Osteocyte (in vitro differentiated cells): Measurements from ENCODE around the gene CAMK2D. TPM values are rescaled to one million over a fixed set of nuclear protein-coding genes. Genes with fewer than 3 reads are reported as not detected.

Experiments
- DNase-seq: peaks from one replicate; pipeline ENCODE4 v3.0.0; 2021; ENCODE audit warnings: mixed read lengths; ENCODE audit not compliant: unreplicated experiment; ENCODE audit errors: extremely low spot score
- H3K27ac Mint-ChIP-seq: one replicate; pipeline ENCODE4 v1.8.0; 2021; ENCODE audit warnings: mild to moderate bottlenecking, mixed read lengths; ENCODE audit not compliant: unreplicated experiment
- H3K27me3 Mint-ChIP-seq: one replicate; pipeline ENCODE4 v1.8.0; 2021; ENCODE audit warnings: mixed read lengths; ENCODE audit not compliant: unreplicated experiment
- H3K36me3 Mint-ChIP-seq: one replicate; pipeline ENCODE4 v1.8.0; 2021; ENCODE audit warnings: mixed read lengths; ENCODE audit not compliant: unreplicated experiment
- H3K4me1 Mint-ChIP-seq: one replicate; pipeline ENCODE4 v1.8.0; 2021; ENCODE audit warnings: mixed read lengths; ENCODE audit not compliant: unreplicated experiment
- H3K4me3 Mint-ChIP-seq: one replicate; pipeline ENCODE4 v1.8.0; 2021; ENCODE audit warnings: mild to moderate bottlenecking, moderate library complexity, mixed read lengths; ENCODE audit not compliant: unreplicated experiment
- H3K9me3 Mint-ChIP-seq: one replicate; pipeline ENCODE4 v1.8.0; 2021; ENCODE audit warnings: mixed read lengths; ENCODE audit not compliant: unreplicated experiment
- total RNA-seq: library from RNA; stranded (reverse); gene quantifications from 2 replicates; pipeline ENCODE4 v1.2.1, GENCODE V29; 2021
- TF ChIP-seq, protein P1 (sequence below): fragments of 200-600 bp; sonication (generic); IDR thresholded peaks from 2 replicates; pipeline ENCODE4 v1.5.0; 2021; ENCODE audit warnings: antibody characterized with exemption, mild to moderate bottlenecking, moderate library complexity

The CAMK2D gene
- total RNA-seq, 1 donor from 2014 or later: 84.3 TPM

DNA sequence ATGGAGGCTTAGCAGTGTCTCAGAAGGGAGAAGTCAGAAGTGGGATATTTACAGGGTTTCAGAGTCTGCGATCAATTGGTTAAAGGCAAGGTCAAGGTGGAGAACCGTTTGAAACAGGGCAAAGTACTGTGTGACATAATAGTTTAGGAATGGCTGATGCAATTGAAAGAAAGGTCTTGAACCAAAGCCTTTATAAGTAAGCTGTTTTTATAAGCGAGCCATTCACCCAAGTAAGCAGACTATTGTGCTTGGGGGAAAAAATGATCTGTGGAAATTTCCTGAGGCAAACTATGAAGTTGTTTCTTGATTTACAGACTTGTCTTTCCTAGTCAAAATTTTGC is 327.3 kb downstream of the CAMK2D start:
- Mint-ChIP-seq H3K36me3 (no peaks in the 10 kb centered on the region), H3K4me3 (no peak overlapping the region), H3K27me3 (no peaks in the 10 kb centered on the region), H3K27ac (peak overlapping the region; percentile 84), H3K4me1 (peaks cover 37% of the 10 kb centered on the region), H3K9me3 (peaks cover 9% of the 10 kb centered on the region)
- DNase-seq: no peak
- TF ChIP-seq, protein P1, sequence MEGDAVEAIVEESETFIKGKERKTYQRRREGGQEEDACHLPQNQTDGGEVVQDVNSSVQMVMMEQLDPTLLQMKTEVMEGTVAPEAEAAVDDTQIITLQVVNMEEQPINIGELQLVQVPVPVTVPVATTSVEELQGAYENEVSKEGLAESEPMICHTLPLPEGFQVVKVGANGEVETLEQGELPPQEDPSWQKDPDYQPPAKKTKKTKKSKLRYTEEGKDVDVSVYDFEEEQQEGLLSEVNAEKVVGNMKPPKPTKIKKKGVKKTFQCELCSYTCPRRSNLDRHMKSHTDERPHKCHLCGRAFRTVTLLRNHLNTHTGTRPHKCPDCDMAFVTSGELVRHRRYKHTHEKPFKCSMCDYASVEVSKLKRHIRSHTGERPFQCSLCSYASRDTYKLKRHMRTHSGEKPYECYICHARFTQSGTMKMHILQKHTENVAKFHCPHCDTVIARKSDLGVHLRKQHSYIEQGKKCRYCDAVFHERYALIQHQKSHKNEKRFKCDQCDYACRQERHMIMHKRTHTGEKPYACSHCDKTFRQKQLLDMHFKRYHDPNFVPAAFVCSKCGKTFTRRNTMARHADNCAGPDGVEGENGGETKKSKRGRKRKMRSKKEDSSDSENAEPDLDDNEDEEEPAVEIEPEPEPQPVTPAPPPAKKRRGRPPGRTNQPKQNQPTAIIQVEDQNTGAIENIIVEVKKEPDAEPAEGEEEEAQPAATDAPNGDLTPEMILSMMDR: no peak

DNA sequence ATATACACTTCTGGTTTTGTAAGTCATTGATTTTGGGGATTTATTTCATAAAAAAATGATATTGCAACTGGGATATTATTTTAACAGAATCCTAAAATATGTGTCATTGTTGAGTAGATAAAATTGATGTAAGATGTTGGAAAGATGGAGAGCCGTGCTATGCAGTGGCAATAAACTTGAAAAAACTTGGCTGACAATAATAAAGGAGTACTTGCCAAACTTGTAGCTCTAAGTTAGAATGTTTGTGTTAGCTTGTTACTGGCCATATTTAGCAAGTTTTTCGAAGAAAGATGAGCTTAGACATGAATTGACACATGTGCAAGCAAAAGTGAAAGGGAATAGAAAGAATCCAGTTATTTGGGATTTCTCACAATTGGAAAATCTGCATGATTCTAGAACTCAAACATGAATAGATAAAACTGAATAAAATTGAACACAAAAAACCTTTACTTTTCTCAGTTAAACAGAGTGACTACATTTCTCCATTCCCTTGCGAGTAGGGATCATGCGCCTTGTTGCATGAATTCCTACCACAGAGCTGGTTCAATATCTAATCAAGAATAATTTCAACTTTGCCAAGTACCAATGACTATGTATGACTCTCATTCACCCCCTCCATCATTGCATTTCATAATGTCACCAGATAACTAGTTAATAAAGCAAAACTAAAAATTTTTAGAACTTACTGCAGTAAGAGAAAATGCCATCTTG is 327.8 kb downstream of the CAMK2D start:
- Mint-ChIP-seq H3K27ac (peak overlapping the region; percentile 84), H3K9me3 (peaks cover 9% of the 10 kb centered on the region), H3K36me3 (no peaks in the 10 kb centered on the region), H3K4me3 (no peak overlapping the region), H3K4me1 (peaks cover 37% of the 10 kb centered on the region), H3K27me3 (no peaks in the 10 kb centered on the region)
- TF ChIP-seq, protein P1: no peak
- no peak for DNase-seq

DNA sequence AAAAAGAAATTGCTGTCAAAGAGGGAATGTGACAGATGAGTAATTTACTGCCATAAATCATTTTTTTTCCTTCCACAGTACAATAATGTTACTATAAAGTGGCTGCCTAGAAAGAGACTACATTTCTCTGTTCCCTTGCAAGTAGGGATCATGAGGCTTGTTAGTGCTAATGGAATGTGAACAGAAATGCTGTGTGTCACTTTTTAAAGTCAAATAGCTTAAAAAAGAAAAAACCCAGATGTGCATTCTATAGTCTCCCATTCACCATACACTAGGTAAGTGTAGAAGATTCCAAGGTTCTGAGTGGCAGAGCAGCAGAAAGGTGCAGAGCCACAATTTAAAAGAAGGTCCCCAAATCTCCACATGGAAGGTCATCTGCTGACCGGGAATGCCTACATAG is 328.4 kb downstream of the CAMK2D start:
- Mint-ChIP-seq H3K36me3 (no peaks in the 10 kb centered on the region), H3K27ac (no peak overlapping the region), H3K9me3 (peaks cover 9% of the 10 kb centered on the region), H3K4me1 (peaks cover 37% of the 10 kb centered on the region), H3K27me3 (no peaks in the 10 kb centered on the region), H3K4me3 (no peak overlapping the region)
- TF ChIP-seq, protein P1: no peak
- DNase-seq: no peak

DNA sequence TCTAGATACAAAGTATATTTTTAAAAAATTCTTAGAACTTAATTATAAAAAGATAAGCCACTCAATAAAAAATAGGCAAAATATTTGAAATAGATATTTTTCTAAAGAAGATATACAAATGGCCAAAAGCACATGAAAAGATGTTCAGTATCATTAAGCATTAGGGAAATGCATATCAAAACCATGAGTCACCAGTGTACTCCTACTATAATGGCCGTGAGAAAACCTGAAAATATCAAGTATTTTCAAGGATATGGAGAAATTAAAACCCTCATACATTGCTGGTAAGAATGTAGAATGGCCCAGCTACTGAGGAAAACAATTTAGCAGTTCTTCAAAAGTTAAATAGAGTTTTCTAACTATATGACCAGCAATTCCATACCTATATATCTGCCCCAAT is 337.9 kb downstream of the CAMK2D start:
- no peak for DNase-seq
- no peaks in the 10 kb centered on the region for H3K27me3 Mint-ChIP-seq
- peaks cover 4% of the 10 kb centered on the region for H3K36me3 Mint-ChIP-seq
- no peak overlapping the region for H3K4me3 Mint-ChIP-seq
- H3K27ac Mint-ChIP-seq: no peak overlapping the region
- H3K4me1 Mint-ChIP-seq: no peaks in the 10 kb centered on the region
- H3K9me3 Mint-ChIP-seq: peaks cover 20% of the 10 kb centered on the region
- TF ChIP-seq, protein P1: no peak

DNA sequence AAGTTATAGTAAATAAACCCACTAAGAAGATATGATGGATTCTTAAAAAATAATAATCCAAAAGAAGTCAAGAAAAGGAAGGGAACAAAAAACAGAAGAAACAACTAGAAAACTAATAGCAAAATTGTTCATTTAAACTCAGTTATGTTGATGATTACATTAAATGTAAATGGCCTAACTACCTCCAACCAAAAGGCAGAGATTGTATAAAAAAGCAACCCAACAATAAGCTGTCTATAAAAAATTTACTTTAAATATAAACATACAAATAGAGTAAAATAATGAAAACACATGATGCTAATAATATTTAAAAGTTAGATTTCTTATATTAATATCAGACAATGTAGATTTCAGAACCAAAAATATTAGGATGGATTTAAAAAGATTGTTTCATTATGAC is 340.6 kb downstream of the CAMK2D start:
- Mint-ChIP-seq H3K27ac (no peak overlapping the region), H3K36me3 (peaks cover 7% of the 10 kb centered on the region), H3K4me1 (no peaks in the 10 kb centered on the region), H3K9me3 (peaks cover 32% of the 10 kb centered on the region), H3K4me3 (no peak overlapping the region), H3K27me3 (no peaks in the 10 kb centered on the region)
- TF ChIP-seq, protein P1: no peak
- DNase-seq: no peak
